ENCODE results near the gene CADM3.

Gene CADM3

GRCh38 chr1:159185121-159185520 is 13.7 kb downstream of the CADM3 start:
- Mint-ChIP-seq H3K36me3 (peaks cover 0 to 5% of the 10 kb centered on the region in 2 donors), H3K27me3 (peaks cover 32 to 33% of the 10 kb centered on the region in 2 donors), H3K9me3 (no peaks in the 10 kb centered on the region), H3K4me1 (peaks cover 26 to 28% of the 10 kb centered on the region in 2 donors), H3K4me3 (no peak overlapping the region), H3K27ac (no peak overlapping the region)
- ATAC-seq (replicated peaks) (no peak), DNase-seq (no peak)

- Mint-ChIP-seq H3K27me3 (peaks cover 29 to 37% of the 10 kb centered on the region in 2 donors), H3K27ac (no peak overlapping the region), H3K4me1 (peaks cover 24 to 28% of the 10 kb centered on the region in 2 donors), H3K4me3 (peak overlapping the region in 1 of 2 donors; percentile 18), H3K36me3 (peaks cover 0 to 2% of the 10 kb centered on the region in 2 donors), H3K9me3 (no peaks in the 10 kb centered on the region)
- DNase-seq (no peak), ATAC-seq (replicated peaks) (peak in 1 of 2 donors; percentile 26)
These were observed 15.6 kb downstream of the CADM3 start for GRCh38 chr1:159187033-159187432.

GRCh38 chr1:159187647-159188374 is 16.4 kb downstream of the CADM3 start:
- H3K4me3 Mint-ChIP-seq = peak overlapping the region; percentile 84
- H3K36me3 Mint-ChIP-seq = no peaks in the 10 kb centered on the region
- no peaks in the 10 kb centered on the region for H3K9me3 Mint-ChIP-seq
- DNase-seq = no peak
- peaks cover 31 to 36% of the 10 kb centered on the region in 2 donors for H3K27me3 Mint-ChIP-seq
- H3K4me1 Mint-ChIP-seq = peaks cover 24 to 28% of the 10 kb centered on the region in 2 donors
- peak overlapping the region; percentile 95 for H3K27ac Mint-ChIP-seq
- ATAC-seq (replicated peaks) = peak in 1 of 2 donors; percentile 26

GRCh38 chr1:159188375-159188788 is 17.0 kb downstream of the CADM3 start:
- peak overlapping the region; percentile 84 for H3K4me3 Mint-ChIP-seq
- H3K36me3 Mint-ChIP-seq = no peaks in the 10 kb centered on the region
- no peaks in the 10 kb centered on the region for H3K9me3 Mint-ChIP-seq
- peak overlapping the region; percentile 95 for H3K27ac Mint-ChIP-seq
- peak; percentile 96 to 98 for ATAC-seq (replicated peaks)
- peaks cover 32% of the 10 kb centered on the region in 2 donors for H3K27me3 Mint-ChIP-seq
- DNase-seq = peak; percentile 66
- H3K4me1 Mint-ChIP-seq = peaks cover 21 to 28% of the 10 kb centered on the region in 2 donors

GRCh38 chr1:159190441-159190840 is 19.0 kb downstream of the CADM3 start:
- ATAC-seq (replicated peaks) = no peak
- Mint-ChIP-seq H3K27ac (no peak overlapping the region), H3K36me3 (no peaks in the 10 kb centered on the region), H3K4me3 (no peak overlapping the region), H3K9me3 (no peaks in the 10 kb centered on the region), H3K27me3 (peaks cover 35 to 36% of the 10 kb centered on the region in 2 donors), H3K4me1 (peaks cover 21 to 28% of the 10 kb centered on the region in 2 donors)
- DNase-seq = no peak

GRCh38 chr1:159196543-159196942 is 25.1 kb downstream of the CADM3 start:
- ATAC-seq (replicated peaks) (no peak), DNase-seq (no peak)
- no peaks in the 10 kb centered on the region for H3K9me3 Mint-ChIP-seq
- no peaks in the 10 kb centered on the region for H3K36me3 Mint-ChIP-seq
- H3K27me3 Mint-ChIP-seq = peaks cover 48 to 55% of the 10 kb centered on the region in 2 donors
- H3K4me3 Mint-ChIP-seq = no peak overlapping the region
- peaks cover 0 to 2% of the 10 kb centered on the region in 2 donors for H3K4me1 Mint-ChIP-seq
- no peak overlapping the region for H3K27ac Mint-ChIP-seq

DNA sequence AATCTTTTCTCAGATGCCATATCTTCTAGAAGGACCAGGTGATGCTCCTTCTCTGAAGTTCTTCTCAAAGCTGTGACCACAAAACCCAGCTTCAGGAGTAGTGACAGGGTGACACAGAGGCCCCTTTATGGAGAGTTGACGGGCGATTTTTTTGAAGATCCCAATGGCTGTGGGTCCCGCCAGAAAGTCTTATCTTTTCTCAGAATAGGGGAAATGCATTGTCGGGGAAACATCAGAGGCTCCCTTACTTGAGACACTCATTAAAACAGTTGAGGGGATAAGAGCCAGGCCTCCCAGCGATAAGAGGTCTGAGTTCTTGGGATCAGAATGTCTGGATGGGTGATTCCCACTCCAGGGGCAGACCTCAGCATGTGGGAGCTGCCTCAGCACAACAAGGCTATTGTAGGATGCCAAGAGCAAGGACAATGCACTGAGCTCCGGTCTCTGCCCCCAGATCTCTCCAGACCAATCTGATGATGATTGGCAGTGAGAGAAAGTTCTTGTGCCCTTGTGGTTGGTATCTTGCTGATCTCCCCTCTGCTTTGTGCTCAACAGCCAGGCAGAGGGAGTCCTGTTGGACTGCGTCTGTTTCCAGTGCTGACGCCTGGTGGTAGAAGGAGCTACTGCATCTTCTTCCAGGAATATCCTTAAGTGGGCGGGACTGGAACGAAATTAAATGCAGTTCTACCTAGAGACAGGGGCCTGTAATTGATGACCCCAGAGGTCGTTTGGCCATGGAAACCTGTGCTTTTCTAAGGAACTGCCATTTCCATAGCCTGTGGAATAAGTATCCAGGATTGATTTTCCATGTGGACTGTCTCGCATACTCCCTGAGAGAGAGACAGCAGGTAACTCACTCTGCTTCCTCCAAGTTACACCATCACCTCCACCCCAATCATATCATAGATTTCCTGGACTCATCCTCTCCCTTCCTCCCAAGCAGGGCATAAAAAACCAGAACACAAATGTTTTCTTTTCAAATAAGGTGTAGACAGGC is 26.4 kb downstream of the CADM3 start:
- ATAC-seq (replicated peaks) (peak; percentile 78 to 88), DNase-seq (peak; percentile 61)
- Mint-ChIP-seq H3K36me3 (no peaks in the 10 kb centered on the region), H3K27me3 (peaks cover 55 to 62% of the 10 kb centered on the region in 2 donors), H3K4me3 (no peak overlapping the region), H3K27ac (no peak overlapping the region), H3K4me1 (peaks cover 0 to 4% of the 10 kb centered on the region in 2 donors), H3K9me3 (no peaks in the 10 kb centered on the region)

- DNase-seq = no peak
- peaks cover 8 to 14% of the 10 kb centered on the region in 2 donors for H3K4me1 Mint-ChIP-seq
- no peak for ATAC-seq (replicated peaks)
- no peaks in the 10 kb centered on the region for H3K9me3 Mint-ChIP-seq
- H3K4me3 Mint-ChIP-seq = no peak overlapping the region
- peaks cover 67 to 70% of the 10 kb centered on the region in 2 donors for H3K27me3 Mint-ChIP-seq
- no peak overlapping the region for H3K27ac Mint-ChIP-seq
- no peaks in the 10 kb centered on the region for H3K36me3 Mint-ChIP-seq
These were observed 28.5 kb downstream of the CADM3 start for GRCh38 chr1:159199901-159200300.

DNA sequence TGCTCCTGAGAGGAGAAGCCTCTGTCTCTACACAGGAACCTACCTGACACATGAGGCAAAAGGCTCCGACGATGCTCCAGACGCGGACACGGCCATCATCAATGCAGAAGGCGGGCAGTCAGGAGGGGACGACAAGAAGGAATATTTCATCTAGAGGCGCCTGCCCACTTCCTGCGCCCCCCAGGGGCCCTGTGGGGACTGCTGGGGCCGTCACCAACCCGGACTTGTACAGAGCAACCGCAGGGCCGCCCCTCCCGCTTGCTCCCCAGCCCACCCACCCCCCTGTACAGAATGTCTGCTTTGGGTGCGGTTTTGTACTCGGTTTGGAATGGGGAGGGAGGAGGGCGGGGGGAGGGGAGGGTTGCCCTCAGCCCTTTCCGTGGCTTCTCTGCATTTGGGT is 29.4 kb downstream of the CADM3 start:
- no peak for DNase-seq
- no peak for ATAC-seq (replicated peaks)
- no peaks in the 10 kb centered on the region for H3K36me3 Mint-ChIP-seq
- no peaks in the 10 kb centered on the region for H3K9me3 Mint-ChIP-seq
- H3K27me3 Mint-ChIP-seq = peaks cover 76 to 79% of the 10 kb centered on the region in 2 donors
- H3K4me3 Mint-ChIP-seq = no peak overlapping the region
- no peak overlapping the region for H3K27ac Mint-ChIP-seq
- H3K4me1 Mint-ChIP-seq = peaks cover 8 to 15% of the 10 kb centered on the region in 2 donors

DNA sequence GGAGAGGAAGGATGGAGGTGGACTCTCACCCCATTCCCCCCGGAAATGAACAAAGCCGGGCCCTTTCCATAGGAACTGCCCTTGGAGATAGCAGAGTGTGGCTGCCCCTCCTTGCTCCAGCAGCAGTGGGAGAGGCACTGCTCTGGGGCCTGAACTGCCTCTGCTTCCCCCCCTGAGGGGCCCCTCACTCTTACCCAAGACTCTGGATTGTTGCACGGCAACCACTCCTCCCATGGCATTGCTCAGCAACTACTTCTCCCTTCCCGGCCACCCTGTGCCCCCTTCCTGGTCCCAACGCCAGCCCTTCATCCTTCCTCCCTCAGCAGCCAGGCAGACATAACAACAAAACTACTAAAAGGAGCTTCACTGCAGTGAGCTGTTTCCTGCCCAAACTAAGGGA is 30.2 kb downstream of the CADM3 start:
- ATAC-seq (replicated peaks) (no peak), DNase-seq (no peak)
- H3K4me1 Mint-ChIP-seq = peaks cover 11 to 20% of the 10 kb centered on the region in 2 donors
- no peaks in the 10 kb centered on the region for H3K36me3 Mint-ChIP-seq
- H3K27ac Mint-ChIP-seq = no peak overlapping the region
- H3K9me3 Mint-ChIP-seq = no peaks in the 10 kb centered on the region
- H3K4me3 Mint-ChIP-seq = no peak overlapping the region
- H3K27me3 Mint-ChIP-seq = peaks cover 74 to 77% of the 10 kb centered on the region in 2 donors

GRCh38 chr1:159203610-159204009 is 32.2 kb downstream of the CADM3 start:
- no peak overlapping the region for H3K27ac Mint-ChIP-seq
- ATAC-seq (replicated peaks) = no peak
- H3K36me3 Mint-ChIP-seq = no peaks in the 10 kb centered on the region
- H3K27me3 Mint-ChIP-seq = peaks cover 79 to 90% of the 10 kb centered on the region in 2 donors
- H3K4me1 Mint-ChIP-seq = peaks cover 31 to 32% of the 10 kb centered on the region in 2 donors
- H3K4me3 Mint-ChIP-seq = no peak overlapping the region
- DNase-seq = no peak
- no peaks in the 10 kb centered on the region for H3K9me3 Mint-ChIP-seq

DNA sequence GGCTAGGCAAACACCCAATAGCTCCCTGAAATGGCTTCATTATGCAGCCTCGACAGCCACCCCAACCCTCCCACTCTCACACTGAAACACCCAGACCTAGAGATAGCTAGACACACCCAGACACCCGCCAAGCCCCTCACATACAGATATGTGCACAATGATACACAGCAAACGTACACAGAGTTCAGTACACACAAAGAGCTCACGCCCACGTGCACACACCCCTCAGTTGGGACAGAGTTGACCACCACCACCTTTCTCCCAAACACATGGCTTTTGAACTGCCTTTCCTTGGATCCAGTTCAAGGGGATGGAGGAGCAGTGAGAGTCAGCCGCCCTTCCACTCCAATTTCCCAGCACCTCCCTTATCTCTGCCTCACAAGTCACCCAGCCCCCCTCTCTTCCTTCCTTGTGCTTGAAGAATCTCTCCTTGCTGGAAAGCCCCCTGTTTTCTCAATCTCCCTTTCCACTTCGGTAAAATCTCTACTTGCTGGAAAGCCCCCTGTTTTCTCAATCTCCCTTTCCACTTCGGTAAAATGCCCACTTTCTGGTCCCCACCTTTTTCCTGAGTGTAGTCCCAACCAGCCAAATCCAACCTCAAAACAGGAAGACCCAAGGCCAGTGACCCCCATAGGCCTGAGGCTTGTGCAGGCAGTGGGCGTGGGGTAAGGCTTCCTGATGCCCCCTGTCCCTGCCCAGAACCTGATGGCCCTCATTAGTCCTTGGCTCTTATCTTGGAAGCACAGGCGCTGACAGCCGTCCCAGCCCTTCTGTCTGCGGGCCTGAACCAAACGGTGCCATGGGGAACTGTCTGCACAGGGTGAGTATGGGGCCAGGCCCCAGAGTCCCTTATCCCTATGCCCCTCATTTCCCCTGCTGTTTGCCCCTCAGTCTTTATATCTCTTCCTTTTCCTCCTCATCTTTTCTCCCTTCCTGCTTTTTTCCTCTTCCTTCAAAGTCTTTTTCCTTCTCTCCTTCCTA is 33.0 kb downstream of the CADM3 start, which contains the start of gene ACKR1:
TSS of gene ACKR1 (plus strand) at position 715 of the 981 bp plus-strand sequence. CDS start at position 800, 85 bp downstream.
- Mint-ChIP-seq H3K4me3 (no peak within 1 kb of the TSS), H3K4me1 (peaks cover 32% of the 10 kb centered on the region in 2 donors), H3K36me3 (no peaks in the 10 kb centered on the region), H3K9me3 (no peaks in the 10 kb centered on the region), H3K27me3 (peaks cover 84 to 92% of the 10 kb centered on the region in 2 donors), H3K27ac (no peak within 1 kb of the TSS)
- DNase-seq = no peak
- ATAC-seq (replicated peaks) = no peak

DNA sequence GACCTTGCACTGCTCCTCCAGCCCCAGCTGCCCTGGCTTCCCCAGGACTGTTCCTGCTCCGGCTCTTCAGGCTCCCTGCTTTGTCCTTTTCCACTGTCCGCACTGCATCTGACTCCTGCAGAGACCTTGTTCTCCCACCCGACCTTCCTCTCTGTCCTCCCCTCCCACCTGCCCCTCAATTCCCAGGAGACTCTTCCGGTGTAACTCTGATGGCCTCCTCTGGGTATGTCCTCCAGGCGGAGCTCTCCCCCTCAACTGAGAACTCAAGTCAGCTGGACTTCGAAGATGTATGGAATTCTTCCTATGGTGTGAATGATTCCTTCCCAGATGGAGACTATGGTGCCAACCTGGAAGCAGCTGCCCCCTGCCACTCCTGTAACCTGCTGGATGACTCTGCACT is 33.8 kb downstream of the CADM3 start:
- H3K36me3 Mint-ChIP-seq = no peaks in the 10 kb centered on the region
- peaks cover 83 to 92% of the 10 kb centered on the region in 2 donors for H3K27me3 Mint-ChIP-seq
- no peak overlapping the region for H3K27ac Mint-ChIP-seq
- no peak overlapping the region for H3K4me3 Mint-ChIP-seq
- no peaks in the 10 kb centered on the region for H3K9me3 Mint-ChIP-seq
- ATAC-seq (replicated peaks) (no peak), DNase-seq (no peak)
- peaks cover 32% of the 10 kb centered on the region in 2 donors for H3K4me1 Mint-ChIP-seq

All from stimulated activated naive B cell treated with anti-CD40 and anti-IgM and Interleukin-4, amounts not matched to agents 10 μg/mL and 1 μg/mL and 100 μg/mL, for 72 hours (primary cell).